MM.1S (cell line): Measurements from ENCODE around the gene MARK3.

ENCODE experiments used
- DNase-seq: peaks from one replicate; pipeline ENCODE4 v3.0.0-alpha.2; 2015
- H2AFZ ChIP-seq: fragments of 300-600 bp; sonication (generic); 2 replicates; pipeline ENCODE4 v1.6.0; 2016; ENCODE audit warnings: antibody characterized with exemption, low read length
- H3F3A ChIP-seq: fragments of 300-600 bp; sonication (generic); 2 replicates; pipeline ENCODE4 v1.6.1; 2016; ENCODE audit warnings: mild to moderate bottlenecking, antibody characterized with exemption, low read length, moderate library complexity, mixed read lengths; ENCODE audit not compliant: insufficient read depth
- H3K27ac ChIP-seq: fragments of 300-600 bp; sonication (generic); 2 replicates; pipeline ENCODE4 v1.5.1; 2016; ENCODE audit warnings: mild to moderate bottlenecking, low read length
- H3K27me3 ChIP-seq: fragments of 300-600 bp; sonication (generic); replicated peaks from 2 replicates; pipeline ENCODE4 v1.6.0; 2016; ENCODE audit warnings: low read length; ENCODE audit not compliant: insufficient read depth
- H3K36me3 ChIP-seq: fragments of 300-600 bp; sonication (generic); replicated peaks from 2 replicates; pipeline ENCODE4 v1.6.1; 2016; ENCODE audit warnings: mild to moderate bottlenecking, low read length, mixed read lengths; ENCODE audit not compliant: insufficient read depth
- H3K4me1 ChIP-seq: fragments of 300-600 bp; sonication (generic); 2 replicates; pipeline ENCODE4 v1.6.1; 2016; ENCODE audit warnings: low read length, mixed read lengths
- H3K4me2 ChIP-seq: fragments of 300-600 bp; sonication (generic); 2 replicates; pipeline ENCODE4 v1.6.0; 2016; ENCODE audit warnings: low read depth, low read length
- H3K4me3 ChIP-seq: fragments of 300-600 bp; sonication (generic); 2 replicates; pipeline ENCODE4 v1.5.1; 2016; ENCODE audit warnings: low read length, mixed read lengths
- H3K79me2 ChIP-seq: fragments of 300-600 bp; sonication (generic); 2 replicates; pipeline ENCODE4 v1.6.1; 2016; ENCODE audit warnings: mixed run types, low read length, mixed read lengths
- H3K9ac ChIP-seq: fragments of 300-600 bp; sonication (generic); 2 replicates; pipeline ENCODE4 v1.6.1; 2016; ENCODE audit warnings: low read length, mixed read lengths
- H3K9me2 ChIP-seq: fragments of 300-600 bp; sonication (generic); replicated peaks from 2 replicates; pipeline ENCODE4 v1.6.1; 2016; ENCODE audit warnings: mild to moderate bottlenecking, low read length, mixed read lengths; ENCODE audit not compliant: insufficient read depth
- H3K9me3 ChIP-seq: fragments of 300-600 bp; sonication (generic); replicated peaks from 2 replicates; pipeline ENCODE4 v1.6.1; 2016; ENCODE audit warnings: mild to moderate bottlenecking, low read length, mixed read lengths; ENCODE audit not compliant: insufficient read depth
- H4K20me1 ChIP-seq: fragments of 300-600 bp; sonication (generic); 2 replicates; pipeline ENCODE4 v1.6.1; 2016; ENCODE audit warnings: mild to moderate bottlenecking, low read length, moderate library complexity, mixed read lengths; ENCODE audit not compliant: insufficient read depth
- EZH2 ChIP-seq: fragments of 300-600 bp; sonication (generic); optimal IDR thresholded peaks from 2 replicates; pipeline ENCODE3; 2017; ENCODE audit warnings: low read depth, mild to moderate bottlenecking, antibody characterized with exemption, low read length, mixed read lengths
- EZH2phosphoT487 ChIP-seq: fragments of 300-600 bp; sonication (generic); IDR thresholded peaks from 2 replicates; pipeline ENCODE4 v1.6.1; 2018; ENCODE audit warnings: antibody characterized with exemption, low read length
- TF ChIP-seq, protein P1 (sequence below): fragments of 300-600 bp; sonication (generic); IDR thresholded peaks from 2 replicates; pipeline ENCODE4 v1.5.1; 2016; ENCODE audit warnings: antibody characterized with exemption, low read length, mixed read lengths

The MARK3 gene

DNA sequence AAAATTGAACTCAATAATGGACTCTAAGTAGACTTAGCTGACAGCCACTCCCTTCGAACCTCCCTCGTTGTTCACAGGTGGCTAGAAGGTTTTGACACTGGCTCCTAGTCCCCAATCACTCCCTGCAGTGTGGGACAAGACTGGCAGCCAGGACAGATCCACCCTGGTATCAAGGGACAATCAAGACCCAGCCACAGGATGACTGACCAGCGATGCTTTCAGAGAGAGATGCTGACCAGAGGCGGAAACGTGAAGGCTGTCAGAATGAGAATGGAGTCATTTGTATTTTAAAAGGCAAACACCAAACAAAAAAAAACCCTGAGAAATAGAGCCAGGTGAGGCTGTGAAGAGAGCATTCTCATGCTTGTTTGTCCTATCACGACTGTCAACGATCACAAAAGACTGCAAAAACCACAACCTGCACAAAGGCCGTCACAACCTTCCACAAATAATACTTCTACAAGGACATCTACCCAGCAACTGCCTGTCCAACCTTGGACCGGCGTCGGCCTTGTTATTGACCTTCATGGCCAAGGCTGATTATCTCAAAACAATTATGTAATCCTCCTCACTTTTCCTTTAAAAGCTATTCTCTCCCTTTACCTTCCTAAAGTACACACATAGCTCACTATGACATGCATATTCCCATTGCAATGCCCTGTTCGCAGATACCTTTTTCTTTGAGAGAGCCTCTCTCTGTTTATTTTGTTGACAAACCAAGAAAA, 38.0 kb upstream of the MARK3 start:
- Histone ChIP-seq H3K27ac (no peak overlapping the region), H2AFZ (no peak overlapping the region), H3K4me1 (no peaks in the 10 kb centered on the region), H4K20me1 (no peaks in the 10 kb centered on the region), H3K9me3 (no peaks in the 10 kb centered on the region), H3K79me2 (no peaks in the 10 kb centered on the region), H3K4me3 (no peak overlapping the region), H3K27me3 (no peaks in the 10 kb centered on the region), H3K4me2 (no peak overlapping the region), H3K9me2 (no peaks in the 10 kb centered on the region), H3K9ac (no peak overlapping the region), H3K36me3 (no peaks in the 10 kb centered on the region), H3F3A (0 out of 2 replicates have a peak, but pooled peaks cover 3% of the 10 kb centered on the region)
- no peak for TF ChIP-seq EZH2phosphoT487
- DNase-seq, result no peak

DNA sequence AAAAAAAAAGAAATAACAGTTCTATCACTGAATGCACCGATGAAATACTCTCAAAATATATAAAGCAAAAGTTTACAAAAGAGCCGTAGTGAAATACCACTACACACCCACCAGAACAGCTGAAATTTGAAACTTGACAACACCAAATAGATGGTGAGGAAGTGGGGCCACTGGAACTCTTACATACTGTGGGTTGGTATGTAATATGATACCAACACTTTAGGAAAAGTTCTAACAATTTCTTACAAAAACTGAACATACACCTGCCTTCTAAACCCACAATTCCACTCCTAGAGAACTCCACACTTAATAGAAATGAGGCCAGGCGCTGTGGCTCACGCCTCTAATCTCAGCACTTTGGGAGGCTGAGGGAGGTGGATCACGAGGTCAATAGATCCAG, 37.1 kb upstream of the MARK3 start:
- H3K9me2 ChIP-seq, result no peaks in the 10 kb centered on the region
- TF ChIP-seq, protein P1, sequence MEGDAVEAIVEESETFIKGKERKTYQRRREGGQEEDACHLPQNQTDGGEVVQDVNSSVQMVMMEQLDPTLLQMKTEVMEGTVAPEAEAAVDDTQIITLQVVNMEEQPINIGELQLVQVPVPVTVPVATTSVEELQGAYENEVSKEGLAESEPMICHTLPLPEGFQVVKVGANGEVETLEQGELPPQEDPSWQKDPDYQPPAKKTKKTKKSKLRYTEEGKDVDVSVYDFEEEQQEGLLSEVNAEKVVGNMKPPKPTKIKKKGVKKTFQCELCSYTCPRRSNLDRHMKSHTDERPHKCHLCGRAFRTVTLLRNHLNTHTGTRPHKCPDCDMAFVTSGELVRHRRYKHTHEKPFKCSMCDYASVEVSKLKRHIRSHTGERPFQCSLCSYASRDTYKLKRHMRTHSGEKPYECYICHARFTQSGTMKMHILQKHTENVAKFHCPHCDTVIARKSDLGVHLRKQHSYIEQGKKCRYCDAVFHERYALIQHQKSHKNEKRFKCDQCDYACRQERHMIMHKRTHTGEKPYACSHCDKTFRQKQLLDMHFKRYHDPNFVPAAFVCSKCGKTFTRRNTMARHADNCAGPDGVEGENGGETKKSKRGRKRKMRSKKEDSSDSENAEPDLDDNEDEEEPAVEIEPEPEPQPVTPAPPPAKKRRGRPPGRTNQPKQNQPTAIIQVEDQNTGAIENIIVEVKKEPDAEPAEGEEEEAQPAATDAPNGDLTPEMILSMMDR, result no peak
- no peak for TF ChIP-seq EZH2
- no peak for TF ChIP-seq EZH2phosphoT487
- H3K79me2 ChIP-seq, result no peaks in the 10 kb centered on the region
- no peak overlapping the region for H3K4me3 ChIP-seq
- no peaks in the 10 kb centered on the region for H3K36me3 ChIP-seq
- H2AFZ ChIP-seq, result no peak overlapping the region
- H3F3A ChIP-seq, result 0 out of 2 replicates have a peak, but pooled peaks cover 3% of the 10 kb centered on the region
- no peak overlapping the region for H3K27ac ChIP-seq
- no peaks in the 10 kb centered on the region for H3K27me3 ChIP-seq
- H3K4me2 ChIP-seq, result no peak overlapping the region
- H4K20me1 ChIP-seq, result no peaks in the 10 kb centered on the region
- DNase-seq, result no peak
- no peak overlapping the region for H3K9ac ChIP-seq
- no peaks in the 10 kb centered on the region for H3K4me1 ChIP-seq
- no peaks in the 10 kb centered on the region for H3K9me3 ChIP-seq

DNA sequence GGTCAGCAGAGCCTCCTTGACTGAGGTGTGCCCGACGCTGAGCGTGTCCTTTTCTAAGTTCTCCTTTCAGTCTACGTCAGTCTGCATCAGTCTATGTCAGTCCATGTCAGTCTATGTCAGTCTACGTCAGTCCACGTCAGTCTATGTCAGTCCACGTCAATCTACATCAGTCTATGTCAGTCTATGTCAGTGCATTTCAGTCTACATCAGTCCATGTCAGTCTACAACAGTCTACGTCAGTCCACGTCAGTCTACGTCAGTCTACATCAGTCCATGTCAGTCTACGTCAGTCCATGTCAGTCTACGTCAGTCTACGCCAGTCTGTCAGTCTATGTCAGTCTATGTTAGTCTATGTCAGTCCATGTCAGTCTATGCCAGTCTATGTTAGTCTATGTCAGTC, 35.2 kb upstream of the MARK3 start:
- H3K9ac ChIP-seq, result no peak overlapping the region
- TF ChIP-seq EZH2phosphoT487 (no peak), EZH2 (no peak)
- TF ChIP-seq, protein P1, result no peak
- no peaks in the 10 kb centered on the region for H3F3A ChIP-seq
- H3K9me2 ChIP-seq, result no peaks in the 10 kb centered on the region
- DNase-seq, result no peak
- H3K79me2 ChIP-seq, result no peaks in the 10 kb centered on the region
- H3K4me3 ChIP-seq, result no peak overlapping the region
- no peaks in the 10 kb centered on the region for H3K9me3 ChIP-seq
- H2AFZ ChIP-seq, result no peak overlapping the region
- no peaks in the 10 kb centered on the region for H4K20me1 ChIP-seq
- H3K27ac ChIP-seq, result no peak overlapping the region
- no peaks in the 10 kb centered on the region for H3K27me3 ChIP-seq
- H3K36me3 ChIP-seq, result no peaks in the 10 kb centered on the region
- H3K4me2 ChIP-seq, result no peak overlapping the region
- no peaks in the 10 kb centered on the region for H3K4me1 ChIP-seq

DNA sequence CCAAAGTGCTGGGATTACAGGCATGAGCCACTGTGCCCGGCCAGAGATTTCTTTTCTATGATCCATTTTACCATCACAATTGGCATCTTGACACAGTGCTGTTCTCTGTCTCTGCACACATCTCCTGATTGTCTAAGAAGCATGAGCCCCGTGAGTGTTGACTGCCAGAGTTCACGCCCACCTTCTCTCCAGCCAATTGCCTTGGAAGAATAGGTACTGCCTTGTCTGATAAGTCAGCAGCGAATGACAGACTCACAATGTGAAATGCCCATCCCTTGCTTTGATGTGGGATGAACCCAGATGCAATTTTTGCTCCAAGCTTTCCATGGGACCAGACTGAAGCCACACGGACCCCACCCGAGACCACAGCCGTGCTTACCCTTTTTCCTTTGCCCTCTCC, 31.9 kb upstream of the MARK3 start:
- H3K9me3 ChIP-seq, result no peaks in the 10 kb centered on the region
- no peaks in the 10 kb centered on the region for H4K20me1 ChIP-seq
- no peaks in the 10 kb centered on the region for H3K36me3 ChIP-seq
- H3K9ac ChIP-seq, result no peak overlapping the region
- H3K27me3 ChIP-seq, result no peaks in the 10 kb centered on the region
- no peaks in the 10 kb centered on the region for H3K79me2 ChIP-seq
- no peaks in the 10 kb centered on the region for H3F3A ChIP-seq
- H3K4me2 ChIP-seq, result no peak overlapping the region
- H3K9me2 ChIP-seq, result no peaks in the 10 kb centered on the region
- no peak overlapping the region for H3K4me3 ChIP-seq
- TF ChIP-seq EZH2phosphoT487, result no peak
- TF ChIP-seq, protein P1, result no peak
- TF ChIP-seq EZH2, result no peak
- DNase-seq, result no peak
- no peak overlapping the region for H2AFZ ChIP-seq
- H3K4me1 ChIP-seq, result no peaks in the 10 kb centered on the region
- H3K27ac ChIP-seq, result no peak overlapping the region
